H1 (cell line): ENCODE results near the gene ZNF334.

Experiments used
- CHD2 ChIP-seq: IDR thresholded peaks from 2 replicates; pipeline ENCODE4 v1.6.1; 2012; ENCODE audit warnings: low read length, improper control_type of control experiment
- CTCF ChIP-seq, 3 experiments: IDR thresholded peaks; 1 replicate in 2 of 3; 2 replicates in 1 of 3; pipeline versions ENCODE4 v1.5.1 to v1.6.1; 2011; ENCODE audit warnings: low read length in 3 of 3, mild to moderate bottlenecking in 3 of 3, inconsistent platforms in 2 of 3, low read depth in 1 of 3, moderate library complexity in 1 of 3; ENCODE audit not compliant: insufficient read depth in 1 of 3; ENCODE audit errors: control extremely low read depth in 1 of 3
- EGR1 ChIP-seq: IDR thresholded peaks from 2 replicates; pipeline ENCODE4 v1.6.1; 2011; ENCODE audit warnings: low read depth, low read length, borderline replicate concordance
- EP300 ChIP-seq, 2 experiments: IDR thresholded peaks; 1 replicate in 1 of 2; 2 replicates in 1 of 2; pipeline ENCODE4 v1.6.1; 2011 to 2012; ENCODE audit warnings: low read depth in 2 of 2, low read length in 2 of 2, mild to moderate bottlenecking in 2 of 2, borderline replicate concordance in 1 of 2, inconsistent platforms in 1 of 2, moderate library complexity in 1 of 2
- HDAC2 ChIP-seq, 2 experiments: fragments of 300-600 bp in 1 of 2; sonication (generic) in 1 of 2; IDR thresholded peaks; 2 replicates each; pipeline ENCODE4 v1.6.1; 2011 to 2012; ENCODE audit warnings: low read depth in 2 of 2, low read length in 2 of 2, mild to moderate bottlenecking in 2 of 2, moderate library complexity in 2 of 2, borderline replicate concordance in 1 of 2, inconsistent platforms in 1 of 2
- KDM1A ChIP-seq: fragments of 200-600, 300-600 bp; sonication (generic); IDR thresholded peaks from 2 replicates; pipeline ENCODE4 v1.7.1; 2016; ENCODE audit warnings: mild to moderate bottlenecking, low read length, borderline replicate concordance
- POLR2AphosphoS5 ChIP-seq: IDR thresholded peaks from 2 replicates; pipeline ENCODE4 v1.6.1; 2011; ENCODE audit warnings: low read depth, low read length
- RAD21 ChIP-seq, 2 experiments: IDR thresholded peaks in 1 of 2; conservative IDR thresholded peaks in 1 of 2; 2 replicates each; pipeline ENCODE4 v1.6.1; 2011; ENCODE audit warnings: low read depth in 2 of 2, low read length in 2 of 2, improper control_type of control experiment in 1 of 2, inconsistent platforms in 1 of 2, mild to moderate bottlenecking in 1 of 2, moderate library complexity in 1 of 2
- SIN3A ChIP-seq, 2 experiments: IDR thresholded peaks in 1 of 2; conservative IDR thresholded peaks in 1 of 2; 2 replicates each; pipeline ENCODE4 v1.6.1; 2011 to 2012; ENCODE audit warnings: low read length in 2 of 2, improper control_type of control experiment in 1 of 2, low read depth in 1 of 2, mild to moderate bottlenecking in 1 of 2
- SP1 ChIP-seq: IDR thresholded peaks from 2 replicates; pipeline ENCODE4 v1.6.1; 2011; ENCODE audit warnings: low read depth, low read length
- TAF1 ChIP-seq: IDR thresholded peaks from 2 replicates; pipeline ENCODE4 v1.6.1; 2011; ENCODE audit warnings: mild to moderate bottlenecking, low read depth, low read length

- TF ChIP-seq KDM1A (no peak), CTCF (IDR thresholded peaks at IDR 0.05; ENCODE audit: control extremely low read depth in 1 of 3, insufficient read depth in 1 of 3, low read depth in 1 of 3, low read length in 3 of 3) (no peak), POLR2AphosphoS5 (no peak), TAF1 (no peak), HDAC2 (IDR thresholded peaks at IDR 0.05; ENCODE audit: borderline replicate concordance in 1 of 2, low read depth in 2 of 2, low read length in 2 of 2) (no peak), EGR1 (no peak), EP300 (IDR thresholded peaks at IDR 0.05; ENCODE audit: borderline replicate concordance in 1 of 2, low read depth in 2 of 2, low read length in 2 of 2) (no peak), SIN3A (conservative IDR thresholded peaks at IDR 0.05 in 1 of 2, IDR thresholded peaks at IDR 0.05 in 1 of 2; ENCODE audit: low read depth in 1 of 2, low read length in 2 of 2) (no peak), RAD21 (IDR thresholded peaks at IDR 0.05 in 1 of 2, conservative IDR thresholded peaks at IDR 0.05 in 1 of 2; ENCODE audit: low read depth in 2 of 2, low read length in 2 of 2) (no peak), CHD2 (no peak), SP1 (no peak)
Observed at GRCh38 chr20:46455729-46456128, 57.6 kb downstream of the ZNF334 start.
